HFFc6 (cell line): ENCODE measurements around the gene RPS27L. TPM values are rescaled to one million over a fixed set of nuclear protein-coding genes. Genes with fewer than 3 reads are reported as not detected.
A peak's percentile ranks its signal among the peaks of the same experiment; 100 is the strongest.

Experiments used
- DNase-seq: peaks from one replicate; pipeline ENCODE4 v3.0.0-alpha.2; 2018
- H3K27ac Mint-ChIP-seq: 2 replicates; pipeline ENCODE4 v1.8.0; 2020; ENCODE audit warnings: mild to moderate bottlenecking, mixed read lengths
- H3K27me3 Mint-ChIP-seq: 2 replicates; pipeline ENCODE4 v1.8.0; 2021; ENCODE audit warnings: mild to moderate bottlenecking, moderate library complexity, mixed read lengths; ENCODE audit not compliant: insufficient read depth
- H3K36me3 Mint-ChIP-seq: 2 replicates; pipeline ENCODE4 v1.8.0; 2021; ENCODE audit warnings: low read depth, mixed read lengths
- H3K4me1 Mint-ChIP-seq: 2 replicates; pipeline ENCODE4 v1.8.0; 2020; ENCODE audit warnings: low read depth, mixed read lengths
- H3K4me3 Mint-ChIP-seq: 2 replicates; pipeline ENCODE4 v1.8.0; 2020; ENCODE audit warnings: mild to moderate bottlenecking, moderate library complexity, mixed read lengths
- H3K9me3 Mint-ChIP-seq: 2 replicates; pipeline ENCODE4 v1.8.0; 2020; ENCODE audit warnings: mild to moderate bottlenecking, mixed read lengths
- CTCF ChIP-seq: fragments of 200-600 bp; sonication (generic); IDR thresholded peaks from 2 replicates; pipeline ENCODE4 v1.5.0; 2021; ENCODE audit warnings: antibody characterized with exemption, mild to moderate bottlenecking
- long read RNA-seq: library from polyadenylated mRNA; unstranded; transcript quantifications from one replicate; pipeline ENCODE4 v2.0.0, GENCODE V29; 2019
- total RNA-seq, 6 experiments: library from RNA; stranded (reverse); fragmentation: NEBNext Ultra II Directional; extraction: Animal tissue kit (Norgen Biotek cat#: 25700); gene quantifications; 2 replicates in 1 of 6; 3 replicates in 5 of 6; pipeline ENCODE4 v1.2.3, GENCODE V29; 2021

RPS27L gene
- total RNA-seq, result 100 to 1,000 TPM; 422 to 573 (median 537) TPM
- long read RNA-seq, full-length matches to known transcripts, result 513 of 531 reads
- long read RNA-seq, partial matches to known transcripts, result 2 of 531 reads
- long read RNA-seq, other reads (novel, unspliced or antisense), result 16 of 531 reads

GRCh38 chr15:63157118-63157843 lies at the start of gene RPS27L:
TSS of gene RPS27L (minus strand) at chr15:63157477. CDS start at chr15:63157405, 72 bp downstream.
- Mint-ChIP-seq H3K4me3 (peak within 1 kb of the TSS; percentile 100), H3K9me3 (no peaks in the 10 kb centered on the region), H3K27me3 (peaks cover 5% of the 10 kb centered on the region; the same call in 1 of the 2 replicates), H3K36me3 (peaks cover 42% of the 10 kb centered on the region), H3K27ac (peak within 1 kb of the TSS; percentile 99), H3K4me1 (peaks cover 34% of the 10 kb centered on the region)
- peak; percentile 86 for DNase-seq
- no peak for TF ChIP-seq CTCF

GRCh38 chr15:63206079-63206478 lies 48.8 kb upstream of the RPS27L start:
- H3K9me3 Mint-ChIP-seq, result no peaks in the 10 kb centered on the region
- peaks cover 3% of the 10 kb centered on the region for H3K27me3 Mint-ChIP-seq
- H3K36me3 Mint-ChIP-seq, result peaks cover 13% of the 10 kb centered on the region
- no peak overlapping the region for H3K4me3 Mint-ChIP-seq
- H3K27ac Mint-ChIP-seq, result no peak overlapping the region
- peaks cover 45% of the 10 kb centered on the region for H3K4me1 Mint-ChIP-seq
- TF ChIP-seq CTCF, result no peak
- DNase-seq, result no peak

DNA sequence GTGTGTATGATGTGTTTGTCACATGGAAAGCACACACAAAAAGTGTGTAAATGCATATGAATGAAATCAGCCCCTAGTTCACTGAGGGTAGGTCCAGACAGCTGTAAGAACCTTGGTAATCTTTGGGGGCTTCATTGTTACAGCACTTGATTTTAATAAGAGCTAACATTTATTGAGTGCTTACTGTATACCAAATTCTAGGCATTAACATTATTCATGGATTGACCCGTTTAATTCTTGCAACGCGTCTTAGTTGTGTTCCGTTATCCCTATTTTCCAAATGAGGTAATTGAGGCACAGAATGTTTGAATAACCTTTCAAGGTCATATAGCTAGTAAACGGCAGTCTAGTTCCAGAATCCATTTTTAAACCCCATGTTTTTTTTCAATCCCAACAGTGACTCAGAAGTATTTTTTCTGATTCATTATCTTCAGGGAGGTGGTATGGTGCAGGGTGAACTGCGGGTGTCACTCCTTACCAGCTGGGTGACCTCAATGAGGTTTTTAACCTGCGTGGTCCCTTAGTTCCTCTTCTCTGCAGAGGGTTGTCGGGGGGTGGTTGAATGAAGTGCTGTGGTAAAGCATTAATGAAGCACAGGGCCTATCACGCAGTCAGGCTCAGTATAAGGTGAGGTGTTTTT lies 46.3 kb upstream of the RPS27L start:
- Mint-ChIP-seq H3K4me3 (0 out of 2 replicates have a peak overlapping the region, but pooled peaks have one; percentile 10), H3K9me3 (no peaks in the 10 kb centered on the region), H3K4me1 (peaks cover 44% of the 10 kb centered on the region), H3K27ac (no peak overlapping the region; the same call in 1 of the 2 replicates), H3K36me3 (peaks cover 17% of the 10 kb centered on the region), H3K27me3 (peaks cover 5% of the 10 kb centered on the region)
- no peak for TF ChIP-seq CTCF
- peak; percentile 37 for DNase-seq

DNA sequence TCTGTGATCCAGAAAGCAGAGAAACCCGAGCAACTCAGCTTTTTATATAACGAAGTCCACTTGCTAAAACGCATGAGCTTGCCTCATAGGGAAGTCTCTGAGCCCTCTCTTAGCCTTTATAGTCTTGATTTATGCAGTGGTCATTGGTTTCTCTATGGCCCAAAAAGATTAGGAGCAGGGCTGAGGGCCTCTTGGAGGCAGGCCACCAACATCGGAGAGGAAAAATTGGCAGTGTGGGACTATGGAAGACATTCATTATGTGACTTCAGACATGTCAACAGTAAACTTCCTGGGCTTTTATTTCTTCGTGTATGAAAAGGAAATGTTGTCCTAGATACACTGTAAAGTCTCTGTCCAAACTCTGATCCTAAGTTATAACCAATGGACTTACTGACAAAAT lies 45.6 kb upstream of the RPS27L start:
- no peak for TF ChIP-seq CTCF
- H3K36me3 Mint-ChIP-seq, result peaks cover 14% of the 10 kb centered on the region
- peaks cover 5% of the 10 kb centered on the region for H3K27me3 Mint-ChIP-seq
- no peak overlapping the region for H3K4me3 Mint-ChIP-seq
- H3K27ac Mint-ChIP-seq, result no peak overlapping the region
- H3K9me3 Mint-ChIP-seq, result no peaks in the 10 kb centered on the region
- DNase-seq, result no peak
- peaks cover 51% of the 10 kb centered on the region for H3K4me1 Mint-ChIP-seq

DNA sequence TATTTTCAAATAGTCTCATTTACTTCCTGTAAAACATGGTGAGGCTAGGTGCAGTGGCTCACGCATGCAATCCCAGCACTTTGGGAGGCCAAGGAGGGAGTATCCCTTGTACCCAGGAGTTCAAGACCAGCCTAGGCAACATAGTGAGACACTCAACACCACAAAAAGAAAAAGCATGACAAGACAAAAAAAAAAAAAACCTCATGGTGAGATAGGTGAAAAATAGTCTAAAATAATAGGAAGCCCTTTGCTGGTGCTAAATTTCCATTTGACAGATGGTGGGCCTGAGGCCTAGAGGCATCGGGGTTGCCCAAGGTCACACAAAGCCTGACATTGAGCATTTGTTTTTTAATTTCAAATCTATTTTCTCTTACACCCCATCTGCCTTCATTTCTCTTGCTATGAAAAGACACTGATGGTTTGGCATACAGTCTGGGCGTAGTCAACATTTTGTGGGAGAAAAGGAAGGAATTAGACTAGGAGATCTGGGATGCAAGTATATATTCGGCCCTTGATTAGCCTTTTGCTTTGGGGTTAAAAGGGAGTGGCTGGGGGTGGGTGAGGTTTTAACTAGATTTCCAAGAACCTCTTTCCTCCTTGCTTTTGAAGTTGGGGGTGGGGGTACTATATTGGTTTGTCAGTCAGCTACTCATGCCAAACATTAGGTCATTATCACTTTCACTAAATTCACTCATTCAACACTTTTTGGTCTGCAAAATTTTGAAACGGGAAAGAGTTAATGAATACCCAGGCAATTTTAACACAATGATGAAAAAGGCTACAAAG lies 43.4 kb upstream of the RPS27L start:
- Mint-ChIP-seq H3K27me3 (peaks cover 3% of the 10 kb centered on the region), H3K27ac (no peak overlapping the region), H3K9me3 (no peaks in the 10 kb centered on the region), H3K4me3 (no peak overlapping the region), H3K36me3 (peaks cover 10% of the 10 kb centered on the region; the same call in 1 of the 2 replicates), H3K4me1 (peaks cover 62% of the 10 kb centered on the region)
- no peak for TF ChIP-seq CTCF
- no peak for DNase-seq
